ENCODE data around the gene CRYZ. TPM values are rescaled to one million over a fixed set of nuclear protein-coding genes. Genes with fewer than 3 reads are reported as not detected.

CRYZ gene
- total RNA-seq, 1 donor from 2014 or later, result 6.7 TPM

DNA sequence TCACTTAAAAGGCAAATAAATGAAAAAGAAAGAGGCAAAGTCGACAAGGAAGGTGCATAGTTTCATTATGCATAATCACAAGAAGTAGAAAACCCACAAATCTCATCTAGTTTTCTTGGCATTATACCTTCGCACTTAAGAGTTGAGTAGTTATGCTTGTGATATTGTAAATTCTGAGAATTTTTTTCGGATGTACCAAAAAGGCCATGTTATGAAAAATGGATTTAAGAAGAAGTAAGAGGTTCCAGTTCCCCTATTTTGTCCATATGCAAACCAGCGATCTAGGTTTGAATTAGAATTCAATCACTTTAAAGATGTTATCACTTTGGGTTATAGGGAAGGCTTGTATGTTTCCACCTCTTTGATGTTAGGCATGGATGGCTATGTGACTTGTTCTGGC is 51.4 kb downstream of the CRYZ start:
- Mint-ChIP-seq H3K4me1 (ENCODE audit: low read depth) (no peaks in the 10 kb centered on the region), H3K9me3 (ENCODE audit: low read depth) (no peaks in the 10 kb centered on the region), H3K27me3 (ENCODE audit: low read depth) (peaks cover 18% of the 10 kb centered on the region), H3K4me3 (ENCODE audit: unreplicated experiment) (no peak overlapping the region), H3K36me3 (ENCODE audit: low read depth) (no peaks in the 10 kb centered on the region), H3K27ac (ENCODE audit: unreplicated experiment) (no peak overlapping the region)
- no peak for DNase-seq (ENCODE audit: low spot score)
- TF ChIP-seq CTCF (IDR thresholded peaks at IDR 0.05), result no peak

DNA sequence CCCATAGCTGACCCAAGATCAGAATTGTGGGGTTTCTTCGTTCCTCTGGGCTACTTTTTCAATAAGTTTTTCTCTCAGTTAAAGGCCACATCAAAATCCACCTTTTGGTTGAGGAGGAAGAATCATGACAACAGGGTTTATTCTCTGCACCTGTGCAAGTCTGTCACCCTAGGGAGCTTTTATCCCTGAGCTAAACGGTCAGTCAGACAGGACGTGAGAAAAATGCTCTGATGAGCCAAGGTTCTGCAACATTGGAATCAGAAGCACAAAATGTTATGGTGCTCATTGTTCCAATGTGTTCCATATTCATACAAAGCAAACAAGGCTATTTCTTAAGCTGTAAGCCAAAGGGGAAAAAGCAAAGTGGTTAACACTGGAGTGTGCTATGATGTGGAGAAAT is 51.8 kb downstream of the CRYZ start:
- Mint-ChIP-seq H3K27ac (ENCODE audit: unreplicated experiment) (no peak overlapping the region), H3K4me1 (ENCODE audit: low read depth) (no peaks in the 10 kb centered on the region), H3K27me3 (ENCODE audit: low read depth) (peaks cover 18% of the 10 kb centered on the region), H3K36me3 (ENCODE audit: low read depth) (no peaks in the 10 kb centered on the region), H3K9me3 (ENCODE audit: low read depth) (no peaks in the 10 kb centered on the region), H3K4me3 (ENCODE audit: unreplicated experiment) (no peak overlapping the region)
- no peak for DNase-seq (ENCODE audit: low spot score)
- no peak for TF ChIP-seq CTCF (IDR thresholded peaks at IDR 0.05)

DNA sequence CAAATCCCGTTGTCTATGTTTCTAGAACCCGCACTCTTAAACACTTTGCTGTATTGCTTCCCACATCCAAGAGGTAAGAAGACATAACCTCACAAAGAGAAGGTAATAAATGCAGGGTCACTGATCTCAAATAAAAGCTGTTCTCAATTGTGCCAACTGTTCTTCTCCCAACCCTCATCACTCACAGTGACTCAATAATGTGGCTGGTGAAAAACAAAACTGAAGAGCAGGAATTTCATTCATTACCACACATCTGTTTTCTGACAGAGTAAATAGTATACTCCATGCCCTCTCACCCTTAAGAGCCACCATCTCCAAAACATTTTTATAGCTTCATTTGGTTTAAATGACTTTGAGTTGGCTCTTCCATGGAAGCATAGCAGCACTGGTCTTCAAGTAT is 53.0 kb downstream of the CRYZ start:
- Mint-ChIP-seq H3K4me1 (ENCODE audit: low read depth) (no peaks in the 10 kb centered on the region), H3K27ac (ENCODE audit: unreplicated experiment) (no peak overlapping the region), H3K4me3 (ENCODE audit: unreplicated experiment) (no peak overlapping the region), H3K27me3 (ENCODE audit: low read depth) (peaks cover 22% of the 10 kb centered on the region), H3K36me3 (ENCODE audit: low read depth) (no peaks in the 10 kb centered on the region), H3K9me3 (ENCODE audit: low read depth) (no peaks in the 10 kb centered on the region)
- TF ChIP-seq CTCF (IDR thresholded peaks at IDR 0.05), result no peak
- no peak for DNase-seq (ENCODE audit: low spot score)

DNA sequence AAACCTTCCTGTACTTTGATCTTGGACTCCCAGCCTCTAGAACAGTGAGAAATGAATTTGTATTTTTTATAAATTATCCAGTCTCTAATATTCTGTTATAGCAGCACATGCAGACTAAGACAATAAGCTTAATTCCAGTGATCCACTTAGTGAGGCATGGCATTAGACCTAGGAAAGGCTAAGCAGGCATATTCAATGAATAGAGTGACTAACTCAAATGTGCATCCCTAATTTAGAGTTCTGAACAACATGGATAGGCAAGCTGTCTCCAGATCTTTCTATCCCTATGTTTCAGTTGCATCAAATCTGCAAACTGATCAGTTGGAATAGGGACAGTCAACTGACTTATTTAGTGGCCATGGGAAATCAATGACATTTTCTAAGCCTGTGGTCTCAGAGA is 54.9 kb downstream of the CRYZ start:
- DNase-seq (ENCODE audit: low spot score), result no peak
- peaks cover 3% of the 10 kb centered on the region for H3K4me1 Mint-ChIP-seq (ENCODE audit: low read depth)
- H3K27me3 Mint-ChIP-seq (ENCODE audit: low read depth), result peaks cover 29% of the 10 kb centered on the region
- no peak overlapping the region for H3K27ac Mint-ChIP-seq (ENCODE audit: unreplicated experiment)
- H3K4me3 Mint-ChIP-seq (ENCODE audit: unreplicated experiment), result no peak overlapping the region
- H3K36me3 Mint-ChIP-seq (ENCODE audit: low read depth), result no peaks in the 10 kb centered on the region
- no peak for TF ChIP-seq CTCF (IDR thresholded peaks at IDR 0.05)
- no peaks in the 10 kb centered on the region for H3K9me3 Mint-ChIP-seq (ENCODE audit: low read depth)

DNA sequence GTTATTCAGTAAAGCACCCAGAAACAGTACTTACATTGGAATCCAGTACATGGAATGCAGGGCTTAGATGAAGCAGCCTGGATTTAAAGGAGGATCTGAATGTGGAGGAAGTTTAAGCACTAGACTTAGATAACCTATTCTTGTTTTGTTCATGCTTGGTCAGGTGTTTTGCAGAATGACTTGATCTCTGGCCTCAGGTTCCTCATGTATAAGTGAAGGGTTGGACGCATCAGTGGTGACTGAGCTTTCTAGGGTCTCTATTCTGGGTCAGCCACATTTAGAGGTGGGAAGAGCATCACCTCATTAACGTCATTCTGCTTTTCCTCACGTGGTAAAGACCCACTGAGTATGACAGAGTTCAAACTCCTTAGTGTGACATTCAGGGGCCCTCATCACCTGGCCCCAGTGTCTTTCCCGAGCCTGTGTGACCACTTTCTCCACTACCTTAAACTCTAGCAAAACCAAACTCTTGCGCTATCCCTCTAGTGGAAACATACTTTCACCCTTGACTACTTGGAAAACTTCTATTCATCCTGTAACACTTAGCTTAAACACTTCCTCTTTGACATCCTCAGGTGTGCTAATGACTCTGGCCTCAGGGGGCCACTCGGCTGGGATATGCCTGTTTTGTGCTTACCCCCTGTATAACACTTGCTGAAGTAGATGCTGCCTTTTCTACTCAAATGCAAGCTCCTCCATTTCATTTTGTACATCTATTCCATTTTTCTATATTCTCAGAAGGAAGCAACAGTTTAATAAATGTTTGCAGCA is 58.4 kb downstream of the CRYZ start:
- H3K4me3 Mint-ChIP-seq (ENCODE audit: unreplicated experiment), result no peak overlapping the region
- H3K36me3 Mint-ChIP-seq (ENCODE audit: low read depth), result peaks cover 3% of the 10 kb centered on the region
- DNase-seq (ENCODE audit: low spot score), result no peak
- H3K27me3 Mint-ChIP-seq (ENCODE audit: low read depth), result peaks cover 41% of the 10 kb centered on the region
- TF ChIP-seq CTCF (IDR thresholded peaks at IDR 0.05), result no peak
- peaks cover 3% of the 10 kb centered on the region for H3K4me1 Mint-ChIP-seq (ENCODE audit: low read depth)
- no peak overlapping the region for H3K27ac Mint-ChIP-seq (ENCODE audit: unreplicated experiment)
- peaks cover 11% of the 10 kb centered on the region for H3K9me3 Mint-ChIP-seq (ENCODE audit: low read depth)
